Panc1 (cell line): ENCODE data around the gene SCIMP. TPM values are rescaled to one million over a fixed set of nuclear protein-coding genes. Genes with fewer than 3 reads are reported as not detected.

Experiments used
- ATAC-seq: fragments of 200-7000 bp; cut with Tn5 transposase; 2 replicates; pipeline ENCODE4 v1.9.1; 2020; ENCODE audit warnings: mild to moderate bottlenecking, moderate library complexity
- BruUV-seq: library from RNA; stranded (reverse); fragments of 400-500 nt; replicated peaks from 2 replicates; lab custom pipeline; 2021; lab: Mats Ljungman, UMichigan
- CTCF ChIA-PET: fragments of 300-600 bp; sonication (Branson Sonifier 250); formaldehyde crosslinking; loops from one replicate; lab custom pipeline; 2022; ENCODE audit warnings: antibody characterized with exemption; lab: Charles Lee
- POLR2A ChIA-PET: fragments of 300-600 bp; sonication (Branson Sonifier 250); formaldehyde crosslinking; loops from one replicate; lab custom pipeline; 2022; ENCODE audit warnings: antibody characterized with exemption; lab: Charles Lee
- DNase-seq: peaks from one replicate; pipeline ENCODE4 v3.0.0-alpha.2; 2010; ENCODE audit warnings: low read depth, low spot score
- H3K27ac ChIP-seq: 2 replicates; pipeline ENCODE4 v1.5.1; 2011; ENCODE audit warnings: mild to moderate bottlenecking, low read length, inconsistent platforms
- H3K27me3 ChIP-seq: fragments of 200-500 bp; sonication (Bioruptor generic); 2 replicates; pipeline ENCODE4 v1.6.0; 2014; ENCODE audit warnings: low read length, inconsistent platforms; ENCODE audit not compliant: control insufficient read depth, insufficient read depth
- H3K36me3 ChIP-seq: fragments of 200-500 bp; sonication (Bioruptor generic); 2 replicates; pipeline ENCODE4 v1.5.1; 2014; ENCODE audit warnings: inconsistent platforms, mild to moderate bottlenecking, low read length, moderate library complexity; ENCODE audit not compliant: control insufficient read depth, insufficient read depth
- H3K4me1 ChIP-seq: 2 replicates; pipeline ENCODE4 v1.5.1; 2011; ENCODE audit warnings: inconsistent platforms, mild to moderate bottlenecking, low read length, moderate library complexity; ENCODE audit not compliant: control insufficient read depth, insufficient read depth
- H3K4me3 ChIP-seq, 2 experiments: 2 replicates each; pipeline ENCODE4 v1.5.1; 2011 to 2012; ENCODE audit warnings: low read depth in 2 of 2, low read length in 2 of 2, mild to moderate bottlenecking in 2 of 2, inconsistent platforms in 1 of 2, moderate library complexity in 1 of 2
- H3K9me3 ChIP-seq: fragments of 200-500 bp; sonication (Bioruptor generic); 2 replicates; pipeline ENCODE4 v1.5.1; 2014; ENCODE audit warnings: low read depth, mild to moderate bottlenecking, inconsistent platforms, low read length, moderate library complexity; ENCODE audit not compliant: control insufficient read depth, insufficient read depth
- CTCF ChIP-seq: fragments of 450-650 bp; IDR thresholded peaks from 2 replicates; pipeline ENCODE4 v1.5.1; 2017; ENCODE audit warnings: mild to moderate bottlenecking
- POLR2AphosphoS5 ChIP-seq: IDR thresholded peaks from 2 replicates; pipeline ENCODE4 v1.6.1; 2012; ENCODE audit warnings: mild to moderate bottlenecking, low read depth, low read length, moderate library complexity
- REST ChIP-seq, 2 experiments: IDR thresholded peaks; 2 replicates each; pipeline ENCODE4 v1.6.1; 2011 to 2012; ENCODE audit warnings: low read depth in 2 of 2, control low read depth in 1 of 2, low read length in 1 of 2, mild to moderate bottlenecking in 1 of 2, moderate library complexity in 1 of 2; ENCODE audit not compliant: insufficient read depth in 1 of 2
- SIN3A ChIP-seq: IDR thresholded peaks from 2 replicates; pipeline ENCODE4 v1.6.1; 2012; ENCODE audit warnings: low read depth, mild to moderate bottlenecking, low read length, moderate library complexity, borderline replicate concordance; ENCODE audit not compliant: insufficient read depth
- TCF7L2 ChIP-seq: IDR thresholded peaks from 2 replicates; pipeline ENCODE4 v1.6.1; 2011; ENCODE audit warnings: mild to moderate bottlenecking, low read depth, low read length, inconsistent platforms
- in situ Hi-C: cut with HindIII; loops from 2 replicates; pipeline ENCODE4 v1.10.0; 2016; ENCODE audit warnings: low sequenced_read_pairs, low pct_unique_long_range_greater_than_20kb
- intact Hi-C: fragments of 100-400 bp; cut with micrococcal nuclease; formaldehyde crosslinking; loops from one replicate; pipeline ENCODE4 v1.10.0; 2022; ENCODE audit not compliant: unreplicated experiment
- total RNA-seq: library from RNA; stranded (reverse); gene quantifications from one replicate; pipeline ENCODE4 v1.2.1, GENCODE V29; 2021; ENCODE audit not compliant: unreplicated experiment

The SCIMP gene
- total RNA-seq, 1 experiment from 2014 or later: not detected

- Histone ChIP-seq H3K27me3 (no peaks in the 10 kb centered on the region), H3K9me3 (no peaks in the 10 kb centered on the region), H3K4me1 (no peaks in the 10 kb centered on the region), H3K4me3 (no peak overlapping the region), H3K36me3 (no peaks in the 10 kb centered on the region), H3K27ac (no peak overlapping the region)
- TF ChIP-seq TCF7L2 (no peak), POLR2AphosphoS5 (no peak), SIN3A (no peak), CTCF (no peak), REST (IDR thresholded peaks at IDR 0.05; ENCODE audit: insufficient read depth in 1 of 2, low read depth in 2 of 2, low read length in 1 of 2) (no peak)
- in situ Hi-C loops (no loop called here), intact Hi-C loops (no loop called here)
- DNase-seq (no peak), ATAC-seq (no peak)
- BruUV-seq: no TSS peak
- ChIA-PET CTCF (no interaction called here), POLR2A (no interaction called here)
Observed at GRCh38 chr17:5210091-5210490, 24.6 kb downstream of the SCIMP start.

- CTCF ChIA-PET: no interaction called here
- POLR2A ChIA-PET: no interaction called here
- no peaks in the 10 kb centered on the region for H3K27me3 ChIP-seq
- H3K27ac ChIP-seq: no peak overlapping the region
- no peaks in the 10 kb centered on the region for H3K4me1 ChIP-seq
- intact Hi-C loops (no loop called here), in situ Hi-C loops (no loop called here)
- no peaks in the 10 kb centered on the region for H3K9me3 ChIP-seq
- no peak overlapping the region for H3K4me3 ChIP-seq
- TF ChIP-seq CTCF (no peak), REST (IDR thresholded peaks at IDR 0.05; ENCODE audit: insufficient read depth in 1 of 2, low read depth in 2 of 2, low read length in 1 of 2) (no peak), SIN3A (no peak), POLR2AphosphoS5 (no peak), TCF7L2 (no peak)
- no TSS peak for BruUV-seq
- ATAC-seq: no peak
- no peaks in the 10 kb centered on the region for H3K36me3 ChIP-seq
- DNase-seq: no peak
Observed at GRCh38 chr17:5209396-5209795, 25.3 kb downstream of the SCIMP start.
